Activated CD4-positive, alpha-beta memory T cell treated with anti-CD3 and anti-CD28 coated beads for 36 hours (primary cell): ENCODE results near the gene MMP7. TPM values are rescaled to one million over a fixed set of nuclear protein-coding genes. Genes with fewer than 3 reads are reported as not detected.
"Not testable (repeated sequence)": the region's sequence is repeated elsewhere in the genome, so short reads cannot be mapped to it uniquely, and the experiment has no call there.

Experiments
- CTCF ChIA-PET: fragments of 350-600 bp; sonication (Branson Sonifier 250); formaldehyde crosslinking; loops from one replicate; lab custom pipeline; 2021; ENCODE audit warnings: antibody characterized with exemption, inconsistent platforms; lab: Charles Lee
- POLR2A ChIA-PET: fragments of 350-600 bp; sonication (Branson Sonifier 250); formaldehyde crosslinking; loops from one replicate; lab custom pipeline; 2021; ENCODE audit warnings: antibody characterized with exemption; lab: Charles Lee
- DNase-seq: peaks from one replicate; pipeline ENCODE4 v3.0.0-alpha.2; 2020
- H3K27ac Mint-ChIP-seq: one replicate; pipeline ENCODE4 v1.8.0; 2021; ENCODE audit warnings: mixed read lengths
- H3K27me3 Mint-ChIP-seq: one replicate; pipeline ENCODE4 v1.8.0; 2021; ENCODE audit warnings: mixed read lengths
- H3K36me3 Mint-ChIP-seq: one replicate; pipeline ENCODE4 v1.8.0; 2021; ENCODE audit warnings: mixed read lengths
- H3K4me1 Mint-ChIP-seq: one replicate; pipeline ENCODE4 v1.8.0; 2021; ENCODE audit warnings: low read depth, mixed read lengths
- H3K4me3 Mint-ChIP-seq: one replicate; pipeline ENCODE4 v1.8.0; 2021; ENCODE audit warnings: mild to moderate bottlenecking, mixed read lengths
- H3K9me3 Mint-ChIP-seq: one replicate; pipeline ENCODE4 v1.8.0; 2021; ENCODE audit warnings: mixed read lengths
- intact Hi-C: fragments of 100-400 bp; cut with micrococcal nuclease; formaldehyde crosslinking; loops from one replicate; pipeline ENCODE4 v1.15.1; 2023
- total RNA-seq, 2 experiments: library from RNA; stranded (reverse); gene quantifications; one replicate each; pipeline ENCODE4 v1.2.3, GENCODE V29; 2021

The MMP7 gene
- total RNA-seq, 2 experiments from 2014 or later = not detected

DNA sequence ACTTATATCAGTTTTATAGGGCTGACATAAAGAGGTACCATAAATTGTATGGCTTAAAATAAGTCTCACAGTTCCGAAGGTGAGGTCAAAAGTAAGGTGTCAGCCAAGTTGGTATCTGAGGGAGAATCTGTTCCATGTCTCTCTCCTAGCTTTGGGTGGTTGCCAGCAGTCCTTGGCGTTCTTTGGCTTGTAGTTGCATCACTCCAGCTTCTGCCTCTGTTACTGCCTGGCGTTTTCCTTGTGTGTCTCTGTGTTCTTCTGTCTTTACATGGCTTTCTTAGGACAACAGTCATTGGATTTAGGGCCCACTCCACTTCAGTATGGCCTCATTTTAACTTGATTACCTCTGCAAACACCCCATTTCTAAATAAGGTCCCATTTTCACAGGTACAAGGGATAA lies 16.7 kb downstream of the MMP7 start:
- Mint-ChIP-seq H3K4me1 (no peaks in the 10 kb centered on the region), H3K36me3 (no peaks in the 10 kb centered on the region), H3K27me3 (no peaks in the 10 kb centered on the region), H3K9me3 (no peaks in the 10 kb centered on the region), H3K4me3 (no peak overlapping the region), H3K27ac (no peak overlapping the region)
- ChIA-PET CTCF (no interaction called here), POLR2A (no interaction called here)
- DNase-seq = no peak
- intact Hi-C loops = loop anchor here (5.0 kb wide), 1 partner anchor 98 kb away; no protein-coding TSS in a partner anchor

DNA sequence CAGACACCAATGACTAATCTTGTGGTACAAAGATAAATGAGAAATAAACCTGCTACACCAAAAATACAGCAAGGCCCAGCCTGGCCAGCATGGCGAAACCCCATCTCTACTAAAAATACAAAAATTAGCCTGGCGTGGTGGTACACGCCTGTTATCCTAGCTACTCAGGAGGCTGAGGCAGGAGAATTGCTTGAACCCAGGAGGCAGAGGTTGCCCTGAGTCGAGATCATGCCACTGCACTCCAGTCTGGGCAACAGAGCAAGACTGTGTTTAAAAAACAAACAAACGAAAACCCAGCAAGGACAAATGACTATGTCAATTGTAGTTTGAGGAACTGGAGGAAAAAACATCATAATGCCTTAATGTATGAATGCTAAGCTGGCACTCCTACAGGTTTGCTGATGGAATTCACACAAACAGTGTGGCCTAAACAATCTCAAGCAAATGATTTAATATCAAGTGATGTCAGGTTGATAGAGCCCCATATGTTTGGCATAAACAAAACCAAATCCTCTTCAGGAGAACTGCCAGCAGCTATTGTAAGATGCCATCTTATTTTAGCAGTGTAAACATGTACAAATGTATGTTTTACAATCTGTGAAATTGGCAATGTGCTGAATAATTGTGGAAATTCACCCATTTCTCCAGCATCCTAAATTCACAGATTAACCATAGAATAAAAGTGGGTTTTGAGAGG lies 20.0 kb downstream of the MMP7 start:
- Mint-ChIP-seq H3K27ac (no peak overlapping the region), H3K36me3 (no peaks in the 10 kb centered on the region), H3K4me3 (no peak overlapping the region), H3K9me3 (no peaks in the 10 kb centered on the region), H3K4me1 (no peaks in the 10 kb centered on the region), H3K27me3 (peaks cover 2% of the 10 kb centered on the region)
- POLR2A ChIA-PET = no interaction called here
- intact Hi-C loops = loop anchor here (5.0 kb wide), 1 partner anchor 102 kb away; no protein-coding TSS in a partner anchor
- CTCF ChIA-PET = interaction anchor here (0.9 kb wide), 1 partner anchor 156 kb away, joined by 3 read pairs; no protein-coding TSS in a partner anchor
- DNase-seq = no peak

DNA sequence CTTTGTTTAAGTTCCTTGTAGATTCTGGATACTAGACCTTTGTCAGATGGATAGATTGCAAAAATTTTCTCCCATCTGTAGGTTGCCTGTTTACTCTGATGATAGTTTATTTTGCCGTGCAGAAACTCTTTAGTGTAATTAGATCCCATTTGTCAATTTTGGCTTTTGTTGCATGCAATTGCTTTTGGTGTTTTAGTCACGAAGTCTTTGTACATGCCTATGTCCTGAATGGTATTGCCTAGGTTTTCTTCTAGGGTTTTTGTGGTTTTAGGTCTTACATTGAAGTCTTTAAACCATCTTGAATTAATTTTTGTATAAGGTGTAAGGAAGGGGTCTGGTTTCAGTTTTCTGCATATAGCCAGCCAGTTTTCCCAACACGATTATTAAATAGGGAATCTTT lies 27.7 kb downstream of the MMP7 start:
- POLR2A ChIA-PET, H3K4me1 Mint-ChIP-seq, H3K27ac Mint-ChIP-seq, DNase-seq, intact Hi-C loops, H3K9me3 Mint-ChIP-seq, CTCF ChIA-PET, H3K27me3 Mint-ChIP-seq, H3K4me3 Mint-ChIP-seq, H3K36me3 Mint-ChIP-seq: not testable (repeated sequence)

DNA sequence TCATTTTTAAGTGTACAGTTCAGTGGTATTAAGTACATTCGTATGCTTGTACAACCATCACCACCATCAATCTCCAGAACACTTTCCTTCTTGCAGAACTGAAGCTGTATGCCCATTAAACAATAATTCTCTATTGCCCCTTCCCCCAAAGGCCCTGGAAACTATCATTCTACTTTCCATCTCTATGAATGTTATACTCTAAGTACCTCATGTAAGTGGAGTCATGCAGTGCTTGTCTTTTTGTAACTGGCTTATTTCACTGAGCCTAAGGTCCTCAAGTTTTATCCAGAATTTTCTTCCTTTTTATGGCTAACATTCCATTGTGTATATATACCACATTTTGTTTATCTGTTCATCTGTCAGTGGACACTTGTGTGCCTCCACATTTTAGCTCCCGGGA lies 29.7 kb downstream of the MMP7 start:
- intact Hi-C loops = no loop called here
- Mint-ChIP-seq H3K36me3 (no peaks in the 10 kb centered on the region), H3K27me3 (peaks cover 11% of the 10 kb centered on the region), H3K9me3 (no peaks in the 10 kb centered on the region), H3K27ac (no peak overlapping the region), H3K4me1 (peaks cover 5% of the 10 kb centered on the region), H3K4me3 (no peak overlapping the region)
- DNase-seq = no peak
- ChIA-PET CTCF (interaction anchor here (1.9 to 4.8 kb wide), 3 partner anchors 110 to 159 kb away, joined by 10 to 32 read pairs (median 12); no protein-coding TSS in a partner anchor), POLR2A (no interaction called here)

DNA sequence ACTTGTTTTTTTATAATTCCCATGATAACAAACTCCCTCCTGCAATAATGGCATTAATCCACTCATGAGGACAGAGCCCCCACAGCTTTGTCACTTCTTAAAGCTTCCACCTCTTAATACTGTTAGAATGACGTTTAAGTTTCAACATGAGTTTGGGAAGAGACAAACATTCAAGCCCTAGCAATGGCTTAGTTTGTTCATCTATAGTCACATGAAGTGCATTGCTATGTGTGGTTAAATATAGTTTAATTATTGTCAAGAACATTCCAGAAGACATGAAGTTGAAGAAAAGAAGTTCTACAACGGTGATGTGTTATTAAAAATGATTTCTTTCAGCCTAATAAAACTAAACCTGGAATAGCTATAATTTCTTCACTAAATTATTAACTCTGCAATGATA lies 30.6 kb downstream of the MMP7 start:
- intact Hi-C loops = no loop called here
- no peaks in the 10 kb centered on the region for H3K9me3 Mint-ChIP-seq
- peaks cover 14% of the 10 kb centered on the region for H3K4me1 Mint-ChIP-seq
- H3K36me3 Mint-ChIP-seq = no peaks in the 10 kb centered on the region
- DNase-seq = no peak
- H3K4me3 Mint-ChIP-seq = no peak overlapping the region
- CTCF ChIA-PET = interaction anchor here (1.5 to 4.8 kb wide), 4 partner anchors 109 to 158 kb away, joined by 5 to 32 read pairs (median 11); no protein-coding TSS in a partner anchor
- POLR2A ChIA-PET = no interaction called here
- peaks cover 14% of the 10 kb centered on the region for H3K27me3 Mint-ChIP-seq
- no peak overlapping the region for H3K27ac Mint-ChIP-seq

DNA sequence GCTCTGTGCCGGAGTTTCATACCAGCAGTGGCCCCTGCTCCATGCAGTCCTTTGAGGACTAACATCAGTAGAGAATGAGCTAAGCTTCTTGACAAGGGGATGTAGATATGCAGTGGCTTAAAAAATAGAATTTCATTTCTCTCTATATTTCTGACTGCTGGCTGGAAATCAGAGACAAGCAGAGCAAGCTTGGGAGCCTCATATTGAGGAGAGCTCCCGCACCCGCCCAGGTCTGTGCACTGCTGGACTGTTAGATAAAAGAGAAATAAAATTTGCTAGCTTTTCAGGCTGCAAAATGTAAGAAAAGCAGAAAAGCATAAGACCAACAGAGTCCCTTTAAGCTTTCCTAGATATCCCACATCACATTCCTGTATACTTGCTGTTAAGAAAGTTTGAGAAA lies 31.4 kb downstream of the MMP7 start:
- Mint-ChIP-seq H3K9me3 (no peaks in the 10 kb centered on the region), H3K27me3 (peaks cover 14% of the 10 kb centered on the region), H3K4me3 (no peak overlapping the region), H3K27ac (no peak overlapping the region), H3K4me1 (peaks cover 15% of the 10 kb centered on the region), H3K36me3 (no peaks in the 10 kb centered on the region)
- intact Hi-C loops = no loop called here
- CTCF ChIA-PET = interaction anchor here (0.8 to 4.8 kb wide), 5 partner anchors 108 to 167 kb away, joined by 3 to 32 read pairs (median 10); no protein-coding TSS in a partner anchor
- POLR2A ChIA-PET = no interaction called here
- DNase-seq = no peak

DNA sequence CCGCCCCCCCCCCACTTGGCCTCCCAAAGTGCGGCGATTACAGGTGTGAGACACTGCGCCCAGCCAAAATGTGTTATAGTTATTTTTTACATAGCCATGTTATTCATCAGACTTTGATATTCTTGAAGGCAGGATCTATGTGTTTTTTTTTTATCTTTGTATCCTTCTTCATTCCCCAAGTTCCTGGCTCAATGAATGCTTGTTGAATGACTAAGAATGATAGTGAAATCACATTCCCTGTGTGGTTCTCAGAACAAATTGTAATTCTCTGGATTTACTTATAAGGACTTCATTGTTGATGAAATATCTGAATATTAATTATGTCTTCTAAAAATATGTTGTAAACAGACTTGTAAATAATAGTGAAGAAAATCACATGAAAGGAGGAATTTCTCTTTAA lies 33.5 kb downstream of the MMP7 start:
- peaks cover 7% of the 10 kb centered on the region for H3K27me3 Mint-ChIP-seq
- no peaks in the 10 kb centered on the region for H3K36me3 Mint-ChIP-seq
- no peak overlapping the region for H3K27ac Mint-ChIP-seq
- no peak overlapping the region for H3K4me3 Mint-ChIP-seq
- no peaks in the 10 kb centered on the region for H3K9me3 Mint-ChIP-seq
- ChIA-PET CTCF (interaction anchor here (1.4 to 1.8 kb wide), 5 partner anchors 53 to 211 kb away, joined by 4 to 63 read pairs (median 7); no protein-coding TSS in a partner anchor), POLR2A (no interaction called here)
- DNase-seq = no peak
- H3K4me1 Mint-ChIP-seq = peaks cover 19% of the 10 kb centered on the region
- intact Hi-C loops = no loop called here

DNA sequence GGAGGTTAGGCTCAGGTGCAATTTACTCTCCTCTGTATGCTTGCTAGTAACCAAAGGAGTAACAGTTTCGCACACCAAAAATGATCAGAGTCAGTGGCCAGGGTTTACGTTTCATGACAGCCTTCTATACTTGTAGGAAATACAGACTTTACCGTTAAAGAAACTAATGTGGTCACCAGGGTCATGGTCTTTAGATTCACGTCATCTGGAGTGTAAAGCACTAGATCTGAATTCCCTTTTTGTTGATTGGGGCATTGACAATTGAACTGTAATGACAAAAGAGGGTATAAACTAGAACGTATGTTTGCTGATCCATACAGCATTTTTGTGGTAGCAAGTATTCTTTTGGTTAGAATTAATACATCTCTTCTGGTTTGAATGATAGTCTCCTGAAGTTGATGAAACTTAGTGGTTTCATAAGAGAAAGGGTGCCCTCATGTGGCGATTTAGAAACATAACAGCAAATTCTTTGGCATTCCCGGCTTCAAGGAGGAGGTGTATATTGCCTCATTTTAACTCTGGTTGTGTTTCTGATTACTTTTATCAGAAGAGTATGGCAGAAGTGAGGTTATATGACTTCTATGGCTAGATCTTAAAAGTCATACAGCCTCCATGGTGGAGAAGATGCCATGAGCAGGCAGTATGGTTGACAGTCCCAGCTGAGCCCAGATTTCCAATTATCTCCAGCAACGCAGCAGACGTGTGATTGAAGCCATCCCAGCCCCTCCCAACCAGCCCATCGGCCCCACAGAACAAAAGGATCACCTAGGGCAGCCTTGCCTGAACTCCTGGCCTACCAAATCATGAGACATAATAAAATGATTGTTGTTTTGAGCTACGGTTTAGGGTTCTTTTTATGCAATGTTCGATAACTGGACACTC lies 35.1 kb downstream of the MMP7 start:
- H3K36me3 Mint-ChIP-seq = no peaks in the 10 kb centered on the region
- no peaks in the 10 kb centered on the region for H3K9me3 Mint-ChIP-seq
- H3K27ac Mint-ChIP-seq = no peak overlapping the region
- H3K4me3 Mint-ChIP-seq = no peak overlapping the region
- H3K4me1 Mint-ChIP-seq = peaks cover 18% of the 10 kb centered on the region
- peak; percentile 22 for DNase-seq
- ChIA-PET POLR2A (interaction anchor here (1.1 kb wide), 1 partner anchor 19 kb away, joined by 3 read pairs; no protein-coding TSS in a partner anchor), CTCF (interaction anchor here (0.7 to 1.8 kb wide), 48 partner anchors 10 to 299 kb away, joined by 3 to 66 read pairs (median 4); no protein-coding TSS in a partner anchor)
- intact Hi-C loops = loop anchor here (1.0 to 2.0 kb wide), 9 partner anchors 43 to 207 kb away; partner anchors contain the start of gene TMEM123
- peaks cover 7% of the 10 kb centered on the region for H3K27me3 Mint-ChIP-seq

DNA sequence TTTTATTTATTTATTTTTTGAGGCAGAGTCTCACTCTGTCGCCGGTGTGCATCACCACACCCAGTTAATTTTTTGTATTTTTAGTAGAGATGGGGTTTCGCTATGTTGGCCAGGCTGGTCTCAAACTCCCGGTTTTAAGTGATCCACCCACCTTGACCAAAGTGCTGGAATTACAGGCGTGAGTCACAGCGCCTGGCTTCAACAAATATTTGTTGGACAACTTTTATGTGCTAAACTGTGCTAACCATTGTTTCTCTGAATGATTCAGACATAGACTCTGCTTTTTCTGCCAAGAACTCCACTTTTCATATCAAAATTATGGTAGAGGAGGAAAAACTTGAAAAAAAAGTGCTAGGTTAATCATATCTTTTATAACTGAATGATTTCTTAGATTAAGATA lies 36.3 kb downstream of the MMP7 start:
- DNase-seq = no peak
- Mint-ChIP-seq H3K27me3 (peaks cover 7% of the 10 kb centered on the region), H3K27ac (no peak overlapping the region), H3K36me3 (no peaks in the 10 kb centered on the region), H3K4me1 (peaks cover 28% of the 10 kb centered on the region), H3K4me3 (no peak overlapping the region), H3K9me3 (no peaks in the 10 kb centered on the region)
- ChIA-PET POLR2A (no interaction called here), CTCF (interaction anchor here (0.7 to 1.5 kb wide), 6 partner anchors 101 to 206 kb away, joined by 3 to 13 read pairs (median 4); no protein-coding TSS in a partner anchor)
- intact Hi-C loops = loop anchor here (2.0 kb wide), 2 partner anchors 119 to 173 kb away; no protein-coding TSS in a partner anchor

DNA sequence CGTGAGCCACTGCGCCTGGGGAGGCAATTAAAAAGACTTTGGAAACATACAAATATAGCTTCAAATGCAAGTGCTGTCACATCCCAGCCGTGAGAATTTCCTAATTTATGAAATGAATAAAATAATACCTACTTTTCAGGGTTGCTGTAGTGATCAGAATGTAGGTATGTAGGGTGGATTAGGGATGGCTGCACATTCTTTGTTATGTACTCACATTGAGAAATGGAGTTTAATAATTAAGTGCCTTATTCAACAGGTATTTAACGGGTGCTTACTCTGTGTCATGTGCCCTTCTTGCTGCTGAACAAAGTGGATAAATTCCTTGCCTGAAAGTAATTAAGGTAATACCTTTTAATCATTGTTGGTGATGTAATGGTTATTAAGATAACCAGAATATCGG lies 37.0 kb downstream of the MMP7 start:
- H3K27me3 Mint-ChIP-seq = peaks cover 7% of the 10 kb centered on the region

DNA sequence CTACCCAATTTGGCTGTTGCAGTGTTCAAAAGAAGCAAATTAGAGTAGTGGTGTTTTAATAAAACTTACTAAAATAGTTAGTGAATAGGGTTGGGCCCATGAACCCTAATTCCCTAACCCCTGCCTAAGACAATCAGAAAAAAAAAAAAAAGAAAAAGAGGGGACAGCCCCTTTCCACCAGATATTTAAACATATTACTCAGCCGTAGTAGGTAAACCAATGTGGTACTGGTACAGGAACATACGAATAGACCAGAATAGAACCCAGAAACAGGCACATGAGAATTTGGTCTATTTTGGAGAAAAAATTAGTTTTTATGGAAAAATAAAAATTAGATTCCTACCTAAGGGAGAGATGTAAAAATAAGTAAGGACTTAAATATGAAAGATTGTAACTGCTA lies 38.6 kb downstream of the MMP7 start:
- ChIA-PET CTCF (interaction anchor here (0.5 to 2.5 kb wide), 4 partner anchors 101 to 196 kb away, joined by 3 to 12 read pairs (median 8); no protein-coding TSS in a partner anchor), POLR2A (no interaction called here)
- H3K9me3 Mint-ChIP-seq = no peaks in the 10 kb centered on the region
- no peak for DNase-seq
- peaks cover 43% of the 10 kb centered on the region for H3K4me1 Mint-ChIP-seq
- no peak overlapping the region for H3K27ac Mint-ChIP-seq
- no peak overlapping the region for H3K4me3 Mint-ChIP-seq
- intact Hi-C loops = no loop called here
- H3K36me3 Mint-ChIP-seq = no peaks in the 10 kb centered on the region
- peaks cover 7% of the 10 kb centered on the region for H3K27me3 Mint-ChIP-seq

More for the DNA sequence above, 37.0 kb downstream of the MMP7 start:
- ChIA-PET CTCF (interaction anchor here (0.7 to 1.5 kb wide), 8 partner anchors 101 to 205 kb away, joined by 3 to 13 read pairs (median 4); no protein-coding TSS in a partner anchor), POLR2A (no interaction called here)
- no peak overlapping the region for H3K4me3 Mint-ChIP-seq
- H3K36me3 Mint-ChIP-seq = no peaks in the 10 kb centered on the region
- H3K4me1 Mint-ChIP-seq = peaks cover 34% of the 10 kb centered on the region
- no peak for DNase-seq
- intact Hi-C loops = no loop called here
- no peak overlapping the region for H3K27ac Mint-ChIP-seq
- H3K9me3 Mint-ChIP-seq = no peaks in the 10 kb centered on the region
